HG02938 (cell line): Measurements from ENCODE around the gene A4GNT.
A peak's percentile ranks its signal among the peaks of the same experiment; 100 is the strongest.
"Not testable (repeated sequence)": the region's sequence is repeated elsewhere in the genome, so short reads cannot be mapped to it uniquely, and the experiment has no call there.

Source experiments
- ATAC-seq: cut with Tn5 transposase; IDR thresholded peaks from one replicate; pipeline ENCODE4 v1.9.1; 2021; ENCODE audit warnings: mild to moderate bottlenecking, moderate library complexity; ENCODE audit not compliant: unreplicated experiment

The A4GNT gene

DNA sequence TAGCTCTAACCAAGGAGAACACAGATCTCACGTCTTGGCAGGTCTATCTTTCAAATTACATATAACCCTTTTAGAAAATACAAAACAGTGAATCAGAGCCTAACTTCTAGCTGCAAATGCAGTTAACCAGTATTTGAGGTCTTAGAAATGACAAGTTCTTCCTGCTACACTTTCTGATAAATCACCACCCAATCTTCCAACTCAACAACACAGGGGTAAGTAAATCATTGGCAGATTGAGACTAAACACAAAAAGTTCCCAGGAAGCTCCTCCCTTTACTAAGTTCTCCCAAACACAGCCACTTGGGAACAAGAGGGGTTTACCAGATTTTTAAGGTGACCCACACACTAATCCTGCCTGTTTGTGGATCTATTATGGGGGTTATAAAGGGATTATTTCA lies at the start of gene A4GNT:
TSS of gene A4GNT (minus strand) at position 152 of the 400 bp plus-strand sequence. CDS start 1,134 bp downstream, outside the sequence.
- ATAC-seq, result no peak

DNA sequence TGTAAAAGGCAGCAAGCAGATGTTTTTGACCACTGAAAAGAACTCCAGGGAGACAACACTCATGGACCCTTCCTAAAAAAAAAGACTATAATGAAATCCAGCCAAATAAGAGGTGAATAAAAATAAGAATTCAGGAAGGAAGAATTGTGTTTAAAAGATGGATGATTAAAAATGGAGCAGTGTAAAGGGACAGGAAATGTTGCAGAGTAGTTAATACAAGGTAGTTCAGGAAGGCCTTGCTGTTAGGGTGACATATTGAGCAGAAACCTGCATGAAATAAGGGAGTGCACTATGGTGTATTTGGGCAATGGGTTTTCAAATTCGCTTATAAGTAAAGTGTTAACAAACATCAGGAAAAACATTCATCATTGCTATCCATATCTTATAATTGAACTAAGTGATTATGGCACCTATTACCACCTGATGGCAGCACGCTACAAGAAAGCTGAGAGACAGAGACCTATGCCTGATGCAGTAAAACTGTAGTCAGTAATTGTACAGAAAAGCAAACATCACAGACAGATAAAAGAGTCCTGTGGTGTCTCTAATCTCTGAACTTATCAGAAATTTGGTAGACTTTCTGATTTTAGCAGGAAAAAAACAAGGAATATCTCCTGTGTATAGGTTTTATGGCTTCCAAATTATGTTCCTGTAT lies 48.3 kb upstream of the A4GNT start:
- ATAC-seq, result no peak

DNA sequence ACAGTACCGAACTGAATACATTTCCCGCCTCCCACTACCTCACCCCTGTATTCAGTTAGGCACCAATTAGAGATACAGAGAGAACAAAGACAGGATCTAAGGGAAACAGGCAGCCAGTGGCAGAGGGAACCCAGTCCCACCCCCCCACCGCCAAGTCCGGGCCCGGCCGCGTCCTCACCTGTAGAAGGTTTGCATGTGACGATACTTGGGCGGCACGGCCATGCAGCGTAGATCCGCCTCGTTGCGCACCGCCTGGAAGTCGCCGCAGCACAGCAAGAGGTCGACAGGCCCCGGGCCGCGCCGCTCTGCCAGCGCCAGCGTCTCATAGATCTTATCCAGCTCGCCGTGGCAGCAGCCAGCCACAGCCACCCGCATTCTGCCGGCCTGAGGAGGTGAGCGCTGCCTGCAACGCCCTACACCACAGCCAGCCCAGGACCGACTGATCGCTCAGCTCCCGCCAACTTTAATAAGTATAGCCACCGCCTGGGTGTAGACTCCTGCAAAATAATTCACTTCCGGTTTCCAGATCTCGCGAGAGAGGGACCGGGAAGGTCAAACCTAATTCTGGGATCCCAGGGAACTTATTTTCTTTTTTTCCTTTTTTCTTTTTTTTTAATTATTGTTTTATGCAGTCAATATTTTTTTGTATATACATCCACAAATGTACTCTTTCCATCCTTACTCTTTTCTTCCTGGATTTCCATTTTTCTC lies 42.4 kb upstream of the A4GNT start, which contains the start of gene DBR1:
TSS of gene DBR1 (minus strand) at position 501 of the 711 bp plus-strand sequence. CDS start at position 375, 126 bp downstream.
- peak; percentile 86 for ATAC-seq

DNA sequence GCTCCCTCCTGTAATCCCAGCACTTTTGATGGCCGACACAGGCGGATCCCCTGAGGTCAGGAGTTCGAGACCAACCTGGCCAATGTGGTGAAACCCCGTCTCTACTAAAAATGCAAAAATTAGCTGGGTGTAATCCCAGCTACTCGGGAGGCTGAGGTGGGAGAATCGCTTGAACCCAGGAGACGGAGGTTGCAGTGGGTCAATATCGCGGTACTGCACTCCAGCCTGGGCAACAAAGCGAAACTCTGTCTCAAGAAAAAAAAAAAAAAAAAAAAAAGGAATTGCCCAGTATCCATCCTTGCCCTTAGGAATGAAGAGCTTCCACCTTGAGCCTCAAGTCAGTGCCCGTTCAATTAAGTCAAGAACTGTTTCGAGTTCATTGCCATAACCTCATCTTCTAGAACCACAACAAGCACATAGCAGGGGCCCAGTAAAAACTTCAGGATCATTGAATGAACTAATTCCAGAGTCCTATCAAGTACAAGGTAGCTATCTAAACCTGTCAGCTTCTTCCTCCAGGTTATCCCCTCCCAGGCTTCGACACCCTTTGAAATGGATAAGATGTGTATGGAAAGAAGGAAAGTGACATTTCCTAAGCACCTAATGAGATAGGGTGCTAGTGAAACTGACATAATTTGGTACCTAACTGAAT lies 41.7 kb upstream of the A4GNT start:
- peak; percentile 14 for ATAC-seq

DNA sequence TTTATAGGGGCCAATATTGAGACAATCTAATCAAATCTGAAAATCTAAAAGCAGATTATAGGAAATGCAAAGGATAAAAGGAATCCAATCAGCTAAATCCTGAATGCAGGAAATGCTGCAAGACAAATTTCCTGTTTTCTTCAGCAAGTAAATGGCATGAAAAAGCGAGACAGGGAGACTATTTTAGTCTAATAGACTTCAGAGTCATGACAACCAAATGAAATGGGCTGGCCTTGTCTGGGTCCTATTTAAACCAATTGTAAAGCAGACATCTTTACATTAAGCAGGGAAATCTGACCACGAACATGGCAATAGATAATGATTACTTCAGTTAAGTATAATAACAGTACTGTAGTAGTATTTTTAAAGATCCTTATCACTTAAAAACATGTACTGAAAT lies 40.4 kb upstream of the A4GNT start:
- no peak for ATAC-seq

DNA sequence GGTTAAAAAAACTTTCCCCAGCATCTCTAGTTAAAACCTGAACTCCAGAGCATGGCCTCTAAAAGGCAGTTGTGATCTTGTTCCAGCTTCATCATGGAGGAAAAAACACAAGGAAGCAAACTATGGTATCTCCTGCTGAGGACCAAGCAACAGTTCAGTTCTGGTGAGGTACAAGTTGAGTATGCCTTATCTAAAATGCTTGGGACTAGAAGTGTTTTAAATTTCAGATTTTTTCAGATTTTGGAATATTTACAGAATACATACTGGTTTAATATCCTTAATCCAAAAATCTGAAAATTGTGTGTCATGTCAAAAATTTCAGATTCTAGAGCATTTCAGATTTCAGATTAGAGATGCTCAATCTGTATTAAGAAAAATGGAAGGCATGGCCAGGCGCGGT lies 32.9 kb upstream of the A4GNT start:
- ATAC-seq, result no peak

DNA sequence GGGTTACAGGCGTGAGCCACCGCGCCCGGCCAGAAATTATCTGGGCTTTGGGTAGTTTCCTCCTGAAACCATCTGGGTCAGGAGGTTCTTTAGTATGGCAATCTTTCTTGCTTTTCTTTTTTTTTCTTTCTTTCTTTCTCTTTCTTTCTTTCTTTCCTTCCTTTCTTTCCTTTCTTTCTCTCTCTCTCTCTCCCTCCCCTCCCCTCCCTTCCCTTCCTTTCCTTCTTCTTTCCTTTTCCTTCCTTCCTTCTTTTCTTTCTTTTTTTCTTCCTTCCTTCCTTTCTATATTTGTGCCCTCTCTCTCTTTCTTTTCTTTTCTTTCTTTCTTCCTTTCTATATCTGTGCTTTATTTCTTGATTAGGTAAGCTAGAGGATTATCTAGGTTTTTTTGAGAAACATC lies 25.6 kb upstream of the A4GNT start:
- no peak for ATAC-seq

DNA sequence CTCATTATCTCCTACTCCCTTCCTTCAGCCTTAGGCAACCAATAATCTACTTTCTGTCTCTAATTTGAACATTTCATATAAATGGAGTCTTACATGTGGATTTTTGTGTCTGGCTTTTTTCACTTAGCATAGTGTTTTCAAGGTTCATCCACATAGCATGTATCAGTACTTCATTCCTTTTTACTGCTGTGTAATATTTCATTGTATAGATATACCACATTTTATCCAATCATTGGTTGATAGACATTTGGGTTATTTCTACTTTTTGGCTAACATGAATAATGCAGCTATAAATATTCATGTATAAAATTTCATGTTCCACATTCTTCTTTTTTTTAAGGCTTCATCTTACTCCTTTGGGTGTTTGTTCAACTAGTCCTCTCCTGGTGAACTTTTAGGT lies 22.3 kb upstream of the A4GNT start:
- ATAC-seq, result no peak

DNA sequence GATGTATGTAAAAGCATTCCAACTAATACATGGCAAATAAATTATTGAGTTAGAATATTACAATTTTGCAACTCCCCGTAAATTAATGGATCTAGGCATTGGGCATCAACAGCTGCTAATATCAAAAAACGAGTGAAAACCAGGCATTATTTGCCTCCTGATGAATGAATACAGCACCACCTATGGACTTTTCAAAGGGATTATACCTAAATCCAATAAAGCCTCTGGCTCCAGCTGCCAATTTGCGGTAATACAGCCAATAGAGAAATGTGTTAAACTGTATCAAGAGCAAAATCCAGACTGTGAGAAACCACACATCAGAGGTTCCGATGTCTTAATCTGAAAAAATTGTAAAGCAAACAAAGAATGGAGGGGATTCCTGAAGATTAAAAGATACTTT lies 16.3 kb upstream of the A4GNT start:
- ATAC-seq, result no peak

DNA sequence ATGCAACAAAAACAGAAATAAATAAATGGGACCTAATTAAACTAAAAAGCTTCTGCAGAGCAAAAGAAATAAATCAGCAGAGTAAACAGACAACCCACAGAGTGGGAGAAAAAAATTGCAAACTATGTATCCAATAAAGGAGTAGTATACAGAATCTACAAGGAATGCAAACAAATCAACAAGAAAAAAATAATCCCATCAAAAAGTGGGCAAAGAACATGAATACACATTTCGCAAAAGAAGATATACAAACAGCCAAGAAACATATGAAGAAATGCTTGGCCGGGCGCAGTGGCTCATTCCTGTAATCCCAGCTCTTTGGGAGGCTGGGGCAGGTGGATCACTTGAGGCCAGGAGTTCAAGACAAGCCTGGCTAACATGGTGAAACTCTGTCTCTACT lies 10.0 kb upstream of the A4GNT start:
- not testable (repeated sequence) for ATAC-seq

DNA sequence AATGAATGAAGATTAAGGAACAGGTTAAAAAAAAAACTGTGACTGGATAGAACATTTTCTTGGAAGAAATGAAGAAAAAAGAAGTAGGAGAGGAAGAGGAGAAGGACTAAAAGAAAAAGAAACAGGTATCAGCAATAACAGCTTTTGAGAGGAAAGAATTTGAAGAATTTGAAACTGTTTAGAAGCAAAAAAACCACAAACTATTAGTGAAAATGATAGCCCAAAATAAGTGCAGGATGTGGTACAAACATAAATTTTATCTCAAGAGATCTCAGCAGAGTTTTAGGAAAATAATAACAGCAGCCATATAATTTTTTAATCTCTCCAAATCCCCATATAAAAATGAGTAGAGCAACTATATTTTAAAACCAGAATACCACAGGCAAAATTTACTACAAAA lies 8.8 kb upstream of the A4GNT start:
- ATAC-seq, result no peak

DNA sequence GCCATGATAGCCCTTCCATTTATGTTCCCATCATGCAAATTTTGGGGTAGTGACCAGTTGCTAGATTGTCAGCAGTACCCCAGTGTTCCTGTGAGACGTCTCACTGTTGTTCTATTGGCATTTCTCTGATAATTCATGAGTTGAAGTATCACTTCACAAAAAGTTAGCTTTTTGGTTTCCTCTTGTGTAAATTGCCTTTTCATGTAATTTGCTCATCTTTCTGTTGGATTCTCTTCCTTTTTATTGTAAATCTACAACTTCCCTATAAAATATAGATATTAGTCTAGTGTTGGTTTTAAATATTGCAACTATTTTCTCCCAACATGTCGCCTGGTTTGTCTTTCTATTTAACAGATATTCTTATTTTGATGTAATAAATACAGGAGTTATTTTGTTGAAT lies 7.5 kb upstream of the A4GNT start:
- ATAC-seq, result no peak

DNA sequence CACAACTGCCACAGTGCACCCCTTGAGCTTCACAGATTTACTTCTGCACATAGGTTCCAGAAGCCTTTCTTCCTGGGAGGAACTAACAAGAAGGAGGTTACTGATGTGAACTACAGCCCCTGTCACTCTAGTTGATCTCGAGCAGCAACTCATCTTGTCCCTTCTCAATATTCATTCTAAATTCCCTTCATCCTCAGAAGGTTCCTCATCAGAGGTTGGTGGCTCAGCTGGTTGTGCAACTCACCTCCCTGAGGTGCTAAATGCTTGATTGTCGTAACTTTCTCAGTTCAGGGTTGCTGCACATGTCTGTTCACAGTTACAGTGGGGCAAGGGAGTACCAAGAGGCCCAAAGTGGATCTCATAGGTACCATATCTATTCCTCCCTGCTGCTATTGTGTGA lies 5.7 kb upstream of the A4GNT start:
- ATAC-seq, result no peak

DNA sequence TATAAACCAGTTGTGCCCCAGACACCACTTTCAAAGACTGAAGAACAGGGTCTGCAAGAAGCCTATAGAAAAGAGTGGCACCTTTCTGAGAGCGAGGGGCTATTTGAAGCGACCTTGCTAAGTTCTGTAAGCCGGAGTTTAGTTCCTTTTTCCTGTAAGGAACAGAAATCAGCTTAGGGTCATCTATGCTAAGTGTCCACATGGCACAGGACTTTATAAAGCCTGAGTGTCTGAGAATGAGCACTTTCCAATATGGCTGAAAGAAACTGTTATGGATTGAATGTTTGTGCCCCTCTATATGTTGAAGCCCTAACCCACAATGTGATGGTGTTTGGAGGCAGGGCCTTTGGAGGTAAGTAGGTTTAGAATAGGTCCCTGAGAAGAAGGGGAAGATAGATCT lies 4.0 kb upstream of the A4GNT start:
- ATAC-seq, result no peak

DNA sequence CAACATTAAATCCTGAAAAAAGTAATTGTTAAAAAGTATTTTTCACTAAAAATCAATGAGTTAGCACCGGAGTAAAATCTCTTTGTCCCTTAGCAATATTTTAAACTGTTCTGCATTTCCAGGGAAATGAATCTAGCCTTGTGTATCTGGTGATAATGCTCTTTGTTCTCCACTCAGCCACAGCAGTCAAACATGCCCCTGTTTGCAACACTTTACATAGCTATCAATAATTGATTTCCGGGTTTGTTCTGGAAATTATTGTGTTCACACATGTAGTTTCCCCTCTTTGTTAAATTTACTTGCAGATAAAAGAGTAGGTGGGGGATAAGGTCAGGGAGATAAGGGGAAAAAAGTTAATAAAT lies 3.6 kb upstream of the A4GNT start:
- no peak for ATAC-seq

DNA sequence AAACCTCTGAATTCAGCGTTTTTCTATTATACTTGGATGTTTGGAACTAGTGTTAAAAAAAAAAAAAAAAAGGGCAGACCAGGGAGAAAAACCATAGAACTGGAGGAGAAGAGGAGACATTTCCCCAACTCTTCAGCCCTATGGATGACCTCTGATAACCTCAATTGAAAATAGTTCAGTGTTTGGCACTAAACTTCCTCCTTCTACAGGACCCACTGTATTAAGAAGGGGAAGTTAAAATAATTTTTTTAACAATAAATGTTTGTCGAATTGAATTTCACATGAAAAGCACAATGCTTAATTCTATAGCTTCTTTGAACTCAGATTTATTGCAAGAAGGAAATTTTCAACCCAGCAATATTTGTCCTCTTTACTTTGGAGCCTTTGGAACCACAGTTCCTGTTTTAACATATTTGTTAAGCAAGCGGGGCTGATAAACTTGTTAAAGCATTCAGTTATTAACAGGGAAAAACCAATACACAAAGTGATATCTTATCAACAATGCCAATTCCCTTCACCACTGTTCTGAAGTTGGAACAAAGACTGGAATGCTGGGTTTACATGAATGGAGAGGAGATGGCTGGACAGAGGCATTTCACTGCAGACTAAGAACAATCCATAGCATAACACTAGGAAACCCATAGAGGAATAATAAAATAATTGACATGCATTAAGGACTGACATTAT lies 3.1 kb upstream of the A4GNT start:
- ATAC-seq, result no peak

DNA sequence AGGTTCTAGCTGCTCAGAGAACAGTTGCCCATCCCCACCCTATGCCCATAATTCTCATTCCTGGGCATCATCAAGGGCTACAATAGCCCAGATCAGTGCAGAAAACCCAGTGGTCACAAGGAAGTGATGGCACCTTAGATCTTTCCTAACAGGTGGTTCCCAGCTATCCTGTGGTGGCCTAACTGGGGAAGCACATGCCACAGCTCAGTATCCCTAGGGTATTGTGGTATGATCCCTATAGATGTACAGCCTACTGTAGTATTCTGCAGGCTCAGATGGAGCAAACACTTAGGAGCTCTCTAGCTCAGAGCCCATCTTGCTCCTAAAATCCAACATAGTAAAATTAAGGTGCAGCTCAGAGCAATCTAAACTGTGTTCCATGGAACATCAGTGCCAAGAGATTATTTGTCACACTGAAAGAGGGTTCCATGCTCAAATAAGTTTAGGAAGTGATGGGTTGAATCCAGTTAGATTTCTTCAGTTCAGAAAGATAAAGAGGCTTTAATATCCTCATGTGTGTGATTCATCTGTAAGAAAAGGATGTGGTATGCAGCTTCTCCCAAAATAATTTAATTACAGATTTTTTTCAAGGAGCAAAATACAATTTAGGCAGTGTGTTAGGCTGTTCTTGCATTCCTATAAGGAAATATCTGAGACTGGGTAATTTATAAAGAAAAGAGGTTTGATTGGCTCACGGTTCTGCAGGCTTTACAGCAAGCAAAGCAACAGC lies 4.4 kb downstream of the A4GNT start:
- ATAC-seq, result no peak

DNA sequence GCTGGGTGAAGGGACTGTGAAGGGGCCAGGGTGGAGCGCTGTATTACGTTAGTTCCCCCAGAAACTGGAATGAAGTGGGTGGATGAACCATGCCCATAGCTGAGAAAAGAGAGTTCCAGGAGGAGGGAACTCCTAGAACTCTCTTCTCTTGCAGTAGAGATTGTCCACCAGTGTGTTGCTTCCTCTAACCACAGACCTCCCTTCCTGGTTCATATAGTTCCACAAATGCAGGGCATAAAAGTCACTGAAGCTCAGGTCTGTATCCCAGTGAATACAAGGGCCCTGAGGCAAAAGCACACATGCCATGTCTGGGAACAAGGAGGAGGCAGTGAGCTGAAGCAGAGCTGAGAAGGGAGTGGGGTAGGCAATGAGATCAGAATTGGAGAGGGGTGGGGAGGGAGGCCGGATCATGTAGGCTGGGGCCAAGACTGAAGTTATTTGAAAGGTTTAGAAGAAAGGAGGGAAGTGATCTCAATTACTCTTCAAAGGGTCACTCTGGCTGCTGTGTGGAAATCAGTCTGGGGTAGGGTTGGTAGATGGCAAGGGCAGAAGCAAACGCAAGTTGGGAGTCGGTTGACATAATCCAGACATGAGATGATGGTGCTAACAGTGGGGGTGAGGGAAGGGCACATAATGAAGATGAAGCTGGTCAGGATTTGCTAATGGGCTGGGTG lies 6.5 kb downstream of the A4GNT start:
- no peak for ATAC-seq

DNA sequence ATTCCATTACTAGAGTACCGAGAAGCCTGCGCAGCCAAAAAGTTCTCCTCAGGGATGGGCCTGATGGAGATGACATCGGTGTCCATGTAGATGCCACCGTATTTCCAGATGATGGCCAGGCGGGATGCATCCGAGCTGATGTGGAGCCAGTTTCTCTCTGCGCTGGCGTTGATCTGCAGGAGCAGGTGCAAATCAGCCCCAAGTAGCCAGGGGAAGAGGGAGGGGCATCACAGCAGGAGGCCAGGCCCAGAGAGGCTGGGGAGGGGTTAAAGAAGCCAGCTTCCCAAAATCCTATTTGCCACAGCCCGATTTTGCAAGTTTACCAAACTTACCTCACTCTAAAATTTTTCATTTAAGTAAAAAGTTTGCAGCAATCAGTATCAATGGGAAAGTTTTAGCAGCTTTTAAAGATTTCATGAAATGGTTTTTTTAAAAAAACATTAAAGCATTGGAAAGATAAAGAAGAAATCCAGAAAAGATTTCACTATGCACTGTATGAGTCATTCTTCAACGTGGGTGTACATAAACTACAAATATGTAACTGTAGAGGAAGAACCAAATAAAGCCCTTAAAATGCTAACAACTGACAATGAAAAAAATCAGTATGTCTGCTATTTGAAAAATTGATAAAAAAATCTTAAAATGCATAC lies 7.4 kb downstream of the A4GNT start:
- no peak for ATAC-seq

DNA sequence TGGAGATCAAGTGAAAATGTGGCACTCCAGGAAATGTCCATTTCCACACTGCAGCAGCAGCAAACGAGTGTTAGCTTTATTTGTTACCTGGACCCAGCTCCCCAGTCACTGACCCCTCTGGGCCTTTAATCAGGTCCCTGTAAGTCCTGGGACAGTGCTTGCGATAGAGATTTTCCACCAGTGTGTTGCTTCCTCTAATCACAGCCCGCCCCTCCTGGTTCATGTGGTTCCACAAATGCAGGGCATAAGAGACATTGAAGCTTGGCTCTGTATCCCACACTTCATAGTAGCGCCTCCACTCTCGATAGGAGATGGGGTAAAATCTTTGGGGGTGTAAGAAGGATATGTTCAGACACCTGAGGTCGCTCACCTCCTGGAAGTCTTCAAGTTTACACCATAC lies 8.0 kb downstream of the A4GNT start:
- no peak for ATAC-seq
